HL-60 (cell line): Measurements from ENCODE around the gene CBLN2.

ENCODE experiments used
- DNase-seq, 2 experiments: peaks; one replicate each; pipeline ENCODE4 v3.0.0-alpha.2; 2010 to 2020; ENCODE audit warnings: low read depth in 1 of 2, low spot score in 1 of 2
- H3K27ac ChIP-seq: fragments of 250-450 bp; sonication (Bioruptor Pico); replicated peaks from 2 replicates; pipeline ENCODE4 v1.5.1; 2020; ENCODE audit warnings: mild to moderate bottlenecking, moderate library complexity
- H3K27me3 ChIP-seq: fragments of 250-450 bp; sonication (Bioruptor Pico); 2 replicates; pipeline ENCODE4 v1.5.1; 2021; ENCODE audit warnings: mild to moderate bottlenecking, moderate library complexity; ENCODE audit not compliant: insufficient read depth, poor library complexity, severe bottlenecking
- H3K4me3 ChIP-seq: replicated peaks from 2 replicates; pipeline ENCODE4 v1.5.1; 2011; ENCODE audit warnings: mild to moderate bottlenecking, control low read depth, low read length; ENCODE audit not compliant: insufficient read depth
- GABPA ChIP-seq: IDR thresholded peaks from 2 replicates; pipeline ENCODE4 v1.6.1; 2012; ENCODE audit warnings: low read depth
- POLR2AphosphoS5 ChIP-seq: IDR thresholded peaks from 2 replicates; pipeline ENCODE4 v1.6.1; 2012; ENCODE audit warnings: low read depth
- SPI1 ChIP-seq: IDR thresholded peaks from 2 replicates; pipeline ENCODE4 v1.6.1; 2012; ENCODE audit warnings: low read depth, mild to moderate bottlenecking, borderline replicate concordance
- TF ChIP-seq, protein P1 (sequence below): IDR thresholded peaks from 2 replicates; pipeline ENCODE4 v1.6.1; 2012; ENCODE audit warnings: low read depth; ENCODE audit not compliant: insufficient replicate concordance
- TF ChIP-seq, protein P2 (sequence below): IDR thresholded peaks from one replicate; pipeline ENCODE4 v1.5.1; 2011; ENCODE audit warnings: low read length, control low read depth, inconsistent platforms; ENCODE audit not compliant: insufficient read depth

Gene CBLN2

DNA sequence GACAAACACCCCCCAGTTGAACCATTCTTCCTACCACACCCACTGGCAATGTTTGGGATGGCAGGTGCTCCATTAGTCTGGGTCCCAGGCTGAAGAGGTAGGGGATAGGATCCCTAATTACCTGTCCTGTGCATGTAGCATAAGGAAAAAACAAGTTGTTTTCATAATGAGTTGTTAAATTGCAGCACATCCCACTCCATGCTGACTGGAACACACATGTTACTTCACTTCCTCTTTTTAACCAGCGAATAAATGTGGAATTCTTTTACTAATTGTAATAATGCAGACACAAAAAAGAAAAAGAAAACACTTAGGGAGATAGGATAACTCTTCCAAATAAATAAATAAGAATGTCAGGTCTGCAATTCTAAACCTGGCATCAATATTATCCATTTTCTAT lies 11.8 kb upstream of the CBLN2 start:
- TF ChIP-seq GABPA (no peak), POLR2AphosphoS5 (no peak), SPI1 (peak; percentile 82)
- TF ChIP-seq, protein P1, sequence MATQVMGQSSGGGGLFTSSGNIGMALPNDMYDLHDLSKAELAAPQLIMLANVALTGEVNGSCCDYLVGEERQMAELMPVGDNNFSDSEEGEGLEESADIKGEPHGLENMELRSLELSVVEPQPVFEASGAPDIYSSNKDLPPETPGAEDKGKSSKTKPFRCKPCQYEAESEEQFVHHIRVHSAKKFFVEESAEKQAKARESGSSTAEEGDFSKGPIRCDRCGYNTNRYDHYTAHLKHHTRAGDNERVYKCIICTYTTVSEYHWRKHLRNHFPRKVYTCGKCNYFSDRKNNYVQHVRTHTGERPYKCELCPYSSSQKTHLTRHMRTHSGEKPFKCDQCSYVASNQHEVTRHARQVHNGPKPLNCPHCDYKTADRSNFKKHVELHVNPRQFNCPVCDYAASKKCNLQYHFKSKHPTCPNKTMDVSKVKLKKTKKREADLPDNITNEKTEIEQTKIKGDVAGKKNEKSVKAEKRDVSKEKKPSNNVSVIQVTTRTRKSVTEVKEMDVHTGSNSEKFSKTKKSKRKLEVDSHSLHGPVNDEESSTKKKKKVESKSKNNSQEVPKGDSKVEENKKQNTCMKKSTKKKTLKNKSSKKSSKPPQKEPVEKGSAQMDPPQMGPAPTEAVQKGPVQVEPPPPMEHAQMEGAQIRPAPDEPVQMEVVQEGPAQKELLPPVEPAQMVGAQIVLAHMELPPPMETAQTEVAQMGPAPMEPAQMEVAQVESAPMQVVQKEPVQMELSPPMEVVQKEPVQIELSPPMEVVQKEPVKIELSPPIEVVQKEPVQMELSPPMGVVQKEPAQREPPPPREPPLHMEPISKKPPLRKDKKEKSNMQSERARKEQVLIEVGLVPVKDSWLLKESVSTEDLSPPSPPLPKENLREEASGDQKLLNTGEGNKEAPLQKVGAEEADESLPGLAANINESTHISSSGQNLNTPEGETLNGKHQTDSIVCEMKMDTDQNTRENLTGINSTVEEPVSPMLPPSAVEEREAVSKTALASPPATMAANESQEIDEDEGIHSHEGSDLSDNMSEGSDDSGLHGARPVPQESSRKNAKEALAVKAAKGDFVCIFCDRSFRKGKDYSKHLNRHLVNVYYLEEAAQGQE, result no peak
- TF ChIP-seq, protein P2, sequence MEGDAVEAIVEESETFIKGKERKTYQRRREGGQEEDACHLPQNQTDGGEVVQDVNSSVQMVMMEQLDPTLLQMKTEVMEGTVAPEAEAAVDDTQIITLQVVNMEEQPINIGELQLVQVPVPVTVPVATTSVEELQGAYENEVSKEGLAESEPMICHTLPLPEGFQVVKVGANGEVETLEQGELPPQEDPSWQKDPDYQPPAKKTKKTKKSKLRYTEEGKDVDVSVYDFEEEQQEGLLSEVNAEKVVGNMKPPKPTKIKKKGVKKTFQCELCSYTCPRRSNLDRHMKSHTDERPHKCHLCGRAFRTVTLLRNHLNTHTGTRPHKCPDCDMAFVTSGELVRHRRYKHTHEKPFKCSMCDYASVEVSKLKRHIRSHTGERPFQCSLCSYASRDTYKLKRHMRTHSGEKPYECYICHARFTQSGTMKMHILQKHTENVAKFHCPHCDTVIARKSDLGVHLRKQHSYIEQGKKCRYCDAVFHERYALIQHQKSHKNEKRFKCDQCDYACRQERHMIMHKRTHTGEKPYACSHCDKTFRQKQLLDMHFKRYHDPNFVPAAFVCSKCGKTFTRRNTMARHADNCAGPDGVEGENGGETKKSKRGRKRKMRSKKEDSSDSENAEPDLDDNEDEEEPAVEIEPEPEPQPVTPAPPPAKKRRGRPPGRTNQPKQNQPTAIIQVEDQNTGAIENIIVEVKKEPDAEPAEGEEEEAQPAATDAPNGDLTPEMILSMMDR, result no peak
- DNase-seq, result no peak
- Histone ChIP-seq H3K4me3 (no peak overlapping the region), H3K27me3 (no peaks in the 10 kb centered on the region), H3K27ac (no peak overlapping the region)

DNA sequence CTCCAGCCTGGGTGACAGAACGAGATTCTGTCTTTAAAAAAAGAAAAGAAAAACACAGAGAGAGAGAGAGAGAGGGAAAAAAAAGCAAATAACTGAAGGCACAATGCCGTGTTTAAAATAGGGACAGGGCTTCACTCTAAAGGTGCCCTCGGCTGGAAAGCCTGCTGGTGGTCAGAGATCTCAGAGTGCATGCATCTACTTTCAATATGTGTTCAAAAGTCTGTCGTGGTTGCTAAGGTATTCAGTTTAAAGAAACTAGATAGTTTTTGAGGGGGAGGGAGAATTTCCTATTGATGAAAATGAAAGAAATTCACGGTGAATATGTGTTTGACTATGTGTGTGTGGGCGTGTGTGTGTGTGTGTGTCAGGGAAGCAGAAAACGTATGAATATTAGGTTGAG lies 11.0 kb upstream of the CBLN2 start:
- DNase-seq, result no peak
- Histone ChIP-seq H3K4me3 (no peak overlapping the region), H3K27ac (no peak overlapping the region), H3K27me3 (no peaks in the 10 kb centered on the region)
- TF ChIP-seq, protein P1, result no peak
- TF ChIP-seq GABPA, result no peak
- TF ChIP-seq, protein P2, result no peak
- TF ChIP-seq POLR2AphosphoS5, result no peak
- TF ChIP-seq SPI1, result no peak

DNA sequence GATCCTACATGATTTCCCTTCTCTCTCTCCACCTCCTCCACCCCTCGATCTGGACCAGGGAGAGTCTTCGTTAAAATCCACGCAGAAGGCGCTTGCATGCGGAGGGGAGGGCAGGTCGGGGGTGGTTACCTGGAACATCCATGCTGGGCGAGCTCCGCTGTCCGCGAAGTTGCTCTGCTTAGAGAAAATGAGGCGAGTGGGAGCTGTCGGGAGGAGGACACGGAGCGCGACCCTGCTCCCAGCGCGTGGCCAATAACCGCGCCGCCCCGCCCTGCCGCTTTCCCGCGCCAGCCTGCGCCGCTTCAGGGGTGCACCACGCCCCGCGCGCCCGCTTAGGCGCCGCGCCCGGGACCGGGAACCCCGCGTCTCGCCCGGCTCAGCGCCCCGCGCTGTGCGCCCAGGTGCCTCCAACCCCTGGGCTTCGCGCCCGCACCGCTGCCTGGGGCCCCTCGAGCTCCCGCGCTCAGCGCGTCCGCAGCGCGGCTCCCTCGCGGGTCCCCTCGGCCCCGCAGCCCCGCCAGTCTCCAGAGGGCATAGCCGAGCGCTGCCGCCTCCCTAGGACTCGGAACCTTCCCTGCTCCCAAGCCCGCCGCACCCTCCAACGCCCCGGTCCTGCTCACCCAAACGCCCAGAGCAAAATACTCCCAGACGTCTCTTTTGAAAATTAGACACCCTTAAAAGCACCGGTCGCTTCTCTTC lies 636 bp downstream of the CBLN2 start:
- no peak overlapping the region for H3K27ac ChIP-seq
- no peak for TF ChIP-seq SPI1
- TF ChIP-seq POLR2AphosphoS5, result no peak
- TF ChIP-seq, protein P2, result no peak
- TF ChIP-seq, protein P1, result no peak
- no peak for TF ChIP-seq GABPA
- no peak overlapping the region for H3K4me3 ChIP-seq
- peaks cover 46% of the 10 kb centered on the region for H3K27me3 ChIP-seq
- no peak for DNase-seq
